CD8-positive, alpha-beta memory T cell (primary cell): Measurements from ENCODE around the gene DHX29. TPM values are rescaled to one million over a fixed set of nuclear protein-coding genes. Genes with fewer than 3 reads are reported as not detected.

Source experiments
- CTCF ChIA-PET: fragments of 350-600 bp; sonication (Branson Sonifier 250); formaldehyde crosslinking; loops from one replicate; lab custom pipeline; 2021; ENCODE audit warnings: antibody characterized with exemption; lab: Charles Lee
- POLR2A ChIA-PET: fragments of 350-600 bp; sonication (Branson Sonifier 250); formaldehyde crosslinking; loops from one replicate; lab custom pipeline; 2021; ENCODE audit warnings: antibody characterized with exemption; lab: Charles Lee
- DNase-seq, 5 donors: peaks; one replicate each; pipeline versions ENCODE4 v3.0.0 to v3.0.0-alpha.2; 2020 to 2022; ENCODE audit warnings: mixed read lengths in 1 of 5
- H3K27ac ChIP-seq: one replicate; pipeline ENCODE4 v1.7.0; 2013; ENCODE audit warnings: low read depth, mild to moderate bottlenecking, low read length, moderate library complexity
- H3K27me3 ChIP-seq: 2 replicates; pipeline ENCODE4 v1.7.0; 2013; ENCODE audit warnings: low read length, mild to moderate bottlenecking; ENCODE audit not compliant: insufficient read depth, poor library complexity, severe bottlenecking
- H3K36me3 ChIP-seq: 2 replicates; pipeline ENCODE4 v1.7.0; 2013; ENCODE audit warnings: mild to moderate bottlenecking, low read length, moderate library complexity; ENCODE audit not compliant: insufficient read depth
- H3K4me1 ChIP-seq: 2 replicates; pipeline ENCODE4 v1.7.0; 2013; ENCODE audit warnings: mild to moderate bottlenecking, low read length, moderate library complexity; ENCODE audit not compliant: insufficient read depth
- H3K4me3 ChIP-seq: 2 replicates; pipeline ENCODE4 v1.7.0; 2013; ENCODE audit warnings: mild to moderate bottlenecking, low read length
- H3K9me3 ChIP-seq: 2 replicates; pipeline ENCODE4 v1.7.0; 2013; ENCODE audit warnings: mild to moderate bottlenecking, low read length
- H3K27ac Mint-ChIP-seq, 8 donors: one replicate each; pipeline ENCODE4 v1.8.0; 2020 to 2021; ENCODE audit warnings: mixed read lengths in 8 of 8, mild to moderate bottlenecking in 6 of 8, inconsistent platforms in 3 of 8, moderate library complexity in 3 of 8
- H3K27me3 Mint-ChIP-seq, 2 donors: one replicate each; pipeline ENCODE4 v1.8.0; 2020 to 2021; ENCODE audit warnings: mixed read lengths in 2 of 2, mild to moderate bottlenecking in 1 of 2, moderate library complexity in 1 of 2
- H3K36me3 Mint-ChIP-seq, 3 donors: one replicate each; pipeline ENCODE4 v1.8.0; 2020 to 2021; ENCODE audit warnings: mixed read lengths in 3 of 3, inconsistent platforms in 1 of 3, mild to moderate bottlenecking in 1 of 3
- H3K4me1 Mint-ChIP-seq, 3 donors: one replicate each; pipeline ENCODE4 v1.8.0; 2020 to 2021; ENCODE audit warnings: mixed read lengths in 3 of 3, inconsistent platforms in 1 of 3, mild to moderate bottlenecking in 1 of 3
- H3K4me3 Mint-ChIP-seq, 7 donors: one replicate each; pipeline ENCODE4 v1.8.0; 2020 to 2021; ENCODE audit warnings: mixed read lengths in 7 of 7, mild to moderate bottlenecking in 6 of 7, moderate library complexity in 4 of 7, inconsistent platforms in 2 of 7
- H3K9me3 Mint-ChIP-seq, 5 donors: one replicate each; pipeline ENCODE4 v1.8.0; 2020 to 2022; ENCODE audit warnings: mixed read lengths in 5 of 5, mild to moderate bottlenecking in 3 of 5, moderate library complexity in 2 of 5, inconsistent platforms in 1 of 5
- polyA plus RNA-seq: library from polyadenylated mRNA; unstranded; fragments of 300-500 nt; fragmentation: Illumina TruSeq; gene quantifications from one replicate; pipeline ENCODE4 v1.2.3, GENCODE V29; 2021
- total RNA-seq, 2 experiments: library from RNA; stranded (reverse); gene quantifications; one replicate each; pipeline ENCODE4 v1.2.3, GENCODE V29; 2021

The DHX29 gene
- total and polyA plus RNA-seq, 3 experiments from 2014 or later: 21.6 to 25.5 (median 21.7) TPM

- Mint-ChIP-seq H3K4me1 (peaks cover 8 to 36% (median 31%) of the 10 kb centered on the region in 3 donors), H3K27me3 (no peaks in the 10 kb centered on the region), H3K9me3 (no peaks in the 10 kb centered on the region), H3K36me3 (peaks cover 0 to 6% (median 6%) of the 10 kb centered on the region in 3 donors), H3K27ac (no peak overlapping the region), H3K4me3 (no peak overlapping the region)
- Histone ChIP-seq H3K9me3 (no peaks in the 10 kb centered on the region), H3K36me3 (no peaks in the 10 kb centered on the region), H3K4me1 (peaks cover 56% of the 10 kb centered on the region), H3K27me3 (no peaks in the 10 kb centered on the region), H3K27ac (peak overlapping the region; percentile 96), H3K4me3 (peak overlapping the region; percentile 78)
- DNase-seq: no peak
- POLR2A ChIA-PET: interaction anchor here (0.9 to 1.4 kb wide), 3 partner anchors 74 to 791 kb away, joined by 3 to 5 read pairs (median 5); partner anchors contain the start of gene SNX18
- CTCF ChIA-PET: interaction anchor here (1.1 kb wide), 1 partner anchor 792 kb away, joined by 4 read pairs; no protein-coding TSS in a partner anchor
Measured at GRCh38 chr5:55308254-55308836, 851 bp upstream of the DHX29 start.

DNA sequence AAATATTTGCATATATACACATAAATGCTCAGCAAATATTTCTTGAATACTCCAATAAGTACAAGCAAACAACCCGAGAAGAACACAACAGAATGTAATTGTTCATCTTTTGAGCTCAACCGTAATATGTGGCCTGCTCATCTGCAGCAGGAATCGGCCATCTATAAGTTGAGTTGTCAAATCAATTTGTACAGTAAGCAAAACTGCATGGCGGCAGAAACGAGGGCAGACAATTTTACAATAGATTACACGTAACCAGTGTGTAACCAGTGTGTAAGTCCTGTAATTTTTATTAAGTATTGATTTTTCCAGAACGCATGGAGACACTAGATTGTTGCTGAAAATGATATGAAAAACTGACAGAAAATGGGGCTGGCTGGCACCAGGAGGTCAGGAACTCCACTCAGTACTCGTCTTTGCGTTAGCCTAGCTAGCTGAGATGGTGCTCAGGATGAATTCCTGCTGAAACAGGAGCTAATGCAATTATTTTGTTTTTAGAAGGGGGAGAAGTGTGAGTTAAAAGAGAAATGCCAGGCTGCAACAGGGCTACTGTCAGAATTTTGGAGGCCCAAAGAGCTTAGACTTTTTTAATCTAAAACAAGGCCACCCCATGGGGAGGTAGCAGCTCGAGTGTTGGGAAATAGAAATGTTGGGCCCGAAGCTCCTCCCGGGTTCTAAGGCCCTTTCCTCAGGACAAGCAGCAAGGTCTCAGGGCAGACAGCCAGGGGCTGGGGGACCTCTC lies 682 bp downstream of the DHX29 start:
- ChIA-PET CTCF (interaction anchor here (0.8 to 1.1 kb wide), 2 partner anchors 135 to 790 kb away, joined by 4 to 6 read pairs; no protein-coding TSS in a partner anchor), POLR2A (interaction anchor here (0.6 to 1.8 kb wide), 7 partner anchors 10 to 790 kb away, joined by 3 to 5 read pairs (median 5); partner anchors contain the start of gene SNX18)
- Histone ChIP-seq H3K9me3 (no peaks in the 10 kb centered on the region), H3K36me3 (no peaks in the 10 kb centered on the region), H3K4me3 (peak overlapping the region; percentile 78), H3K27me3 (no peaks in the 10 kb centered on the region), H3K4me1 (peaks cover 52% of the 10 kb centered on the region), H3K27ac (peak overlapping the region; percentile 96)
- Mint-ChIP-seq H3K9me3 (no peaks in the 10 kb centered on the region), H3K4me3 (no peak overlapping the region), H3K36me3 (peaks cover 4 to 12% (median 9%) of the 10 kb centered on the region in 3 donors), H3K27ac (no peak overlapping the region), H3K4me1 (peaks cover 21 to 35% (median 29%) of the 10 kb centered on the region in 3 donors), H3K27me3 (no peaks in the 10 kb centered on the region)
- no peak for DNase-seq

- no peaks in the 10 kb centered on the region for H3K9me3 Mint-ChIP-seq
- Histone ChIP-seq H3K4me3 (no peak overlapping the region), H3K27me3 (no peaks in the 10 kb centered on the region), H3K4me1 (peaks cover 40% of the 10 kb centered on the region), H3K36me3 (no peaks in the 10 kb centered on the region), H3K27ac (no peak overlapping the region), H3K9me3 (no peaks in the 10 kb centered on the region)
- no peak overlapping the region for H3K4me3 Mint-ChIP-seq
- no peaks in the 10 kb centered on the region for H3K27me3 Mint-ChIP-seq
- H3K36me3 Mint-ChIP-seq: peaks cover 8 to 11% (median 9%) of the 10 kb centered on the region in 3 donors
- H3K27ac Mint-ChIP-seq: no peak overlapping the region
- ChIA-PET POLR2A (no interaction called here), CTCF (no interaction called here)
- H3K4me1 Mint-ChIP-seq: peaks cover 17 to 26% (median 21%) of the 10 kb centered on the region in 3 donors
- no peak for DNase-seq
Measured at GRCh38 chr5:55305345-55305744, 2.1 kb downstream of the DHX29 start.

DNA sequence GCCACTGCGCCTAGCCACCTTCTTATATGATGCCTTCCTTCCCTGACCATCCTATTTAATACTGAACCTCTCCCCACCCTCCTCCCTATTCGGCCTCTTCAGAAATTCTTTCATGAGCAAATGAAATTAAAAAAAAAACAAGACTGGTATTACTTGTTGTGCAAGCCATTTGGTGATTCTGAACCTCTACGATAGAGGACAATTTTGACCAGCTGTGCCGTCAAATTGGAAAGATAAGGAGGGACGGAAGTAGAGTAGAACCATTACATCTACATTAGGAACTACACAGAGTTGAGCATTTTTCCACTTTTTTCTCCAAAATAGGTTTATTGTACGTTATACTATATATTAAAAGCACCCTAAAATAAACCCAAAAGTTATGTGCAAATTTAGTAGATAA lies 2.9 kb downstream of the DHX29 start:
- Mint-ChIP-seq H3K4me1 (peaks cover 16 to 28% (median 23%) of the 10 kb centered on the region in 3 donors), H3K36me3 (peaks cover 8 to 13% (median 11%) of the 10 kb centered on the region in 3 donors), H3K27ac (no peak overlapping the region), H3K27me3 (no peaks in the 10 kb centered on the region), H3K4me3 (no peak overlapping the region), H3K9me3 (no peaks in the 10 kb centered on the region)
- Histone ChIP-seq H3K27me3 (no peaks in the 10 kb centered on the region), H3K9me3 (no peaks in the 10 kb centered on the region), H3K4me1 (peaks cover 32% of the 10 kb centered on the region), H3K27ac (no peak overlapping the region), H3K4me3 (no peak overlapping the region), H3K36me3 (no peaks in the 10 kb centered on the region)
- CTCF ChIA-PET: no interaction called here
- POLR2A ChIA-PET: interaction anchor here (0.7 kb wide), 1 partner anchor 8 kb away, joined by 7 read pairs; no protein-coding TSS in a partner anchor
- no peak for DNase-seq

DNA sequence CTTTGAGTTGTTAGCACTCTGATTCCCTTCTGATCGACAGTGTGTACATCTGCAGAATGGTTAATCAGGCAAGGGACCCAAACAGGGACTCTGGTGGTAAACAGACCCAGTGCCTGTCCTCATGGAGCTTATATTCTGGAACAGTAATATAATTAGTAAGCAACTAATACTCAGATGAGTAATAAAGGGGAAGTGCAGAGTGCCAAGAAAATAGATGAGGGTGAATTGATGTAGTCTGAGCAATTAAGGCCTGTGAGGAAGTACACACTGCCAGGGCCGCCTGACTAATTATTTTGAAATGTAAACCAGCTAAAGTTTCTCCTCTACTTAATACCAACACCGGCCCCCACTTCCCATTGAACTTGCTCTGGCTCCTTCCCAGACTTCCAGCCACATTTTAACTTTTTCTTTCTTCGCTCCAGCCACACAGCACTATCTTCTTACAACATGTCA lies 4.2 kb downstream of the DHX29 start:
- no peaks in the 10 kb centered on the region for H3K36me3 ChIP-seq
- CTCF ChIA-PET: no interaction called here
- POLR2A ChIA-PET: no interaction called here

GRCh38 chr5:55300890-55301289 lies 6.6 kb downstream of the DHX29 start:
- peak overlapping the region in 1 of 8 donors; percentile 38 for H3K27ac Mint-ChIP-seq
- ChIA-PET POLR2A (no interaction called here), CTCF (no interaction called here)
- no peaks in the 10 kb centered on the region for H3K27me3 ChIP-seq
- no peaks in the 10 kb centered on the region for H3K9me3 ChIP-seq
- H3K4me3 ChIP-seq: no peak overlapping the region
- H3K4me1 ChIP-seq: peaks cover 13% of the 10 kb centered on the region
- no peak for DNase-seq
- no peaks in the 10 kb centered on the region for H3K27me3 Mint-ChIP-seq
- no peaks in the 10 kb centered on the region for H3K36me3 ChIP-seq
- H3K4me1 Mint-ChIP-seq: peaks cover 19 to 41% (median 30%) of the 10 kb centered on the region in 3 donors
- H3K4me3 Mint-ChIP-seq: no peak overlapping the region
- no peaks in the 10 kb centered on the region for H3K9me3 Mint-ChIP-seq
- peaks cover 12 to 40% (median 17%) of the 10 kb centered on the region in 3 donors for H3K36me3 Mint-ChIP-seq
- H3K27ac ChIP-seq: no peak overlapping the region

More for the DNA sequence above, 4.2 kb downstream of the DHX29 start:
- Mint-ChIP-seq H3K4me1 (peaks cover 16 to 35% (median 30%) of the 10 kb centered on the region in 3 donors), H3K36me3 (peaks cover 8 to 20% (median 13%) of the 10 kb centered on the region in 3 donors), H3K27me3 (no peaks in the 10 kb centered on the region), H3K27ac (no peak overlapping the region), H3K4me3 (peak overlapping the region in 1 of 7 donors; percentile 18), H3K9me3 (no peaks in the 10 kb centered on the region)
- Histone ChIP-seq H3K4me1 (peaks cover 24% of the 10 kb centered on the region), H3K27ac (no peak overlapping the region), H3K9me3 (no peaks in the 10 kb centered on the region), H3K4me3 (no peak overlapping the region), H3K27me3 (no peaks in the 10 kb centered on the region)
- no peak for DNase-seq

DNA sequence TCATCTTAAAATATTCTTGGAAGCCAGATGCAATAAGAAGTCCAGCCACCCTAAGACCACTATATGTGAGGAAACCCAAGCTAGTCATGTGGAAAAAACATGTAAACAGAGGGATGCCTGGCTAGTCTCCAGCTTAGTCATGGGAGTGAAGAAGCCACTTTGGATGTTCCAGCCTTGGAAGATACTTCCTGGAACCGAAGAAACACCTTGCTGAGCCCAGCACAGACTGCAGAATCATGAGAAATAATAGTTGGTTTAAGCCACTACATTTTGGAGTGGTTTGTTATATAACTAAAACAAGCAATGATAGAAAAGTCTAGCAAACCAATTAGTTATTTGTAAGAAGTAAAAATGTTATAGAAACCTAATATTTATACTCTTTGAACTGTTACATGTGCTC lies 12.6 kb downstream of the DHX29 start:
- H3K36me3 Mint-ChIP-seq: peaks cover 14 to 85% (median 27%) of the 10 kb centered on the region in 3 donors
- no peak overlapping the region for H3K4me3 ChIP-seq
- ChIA-PET CTCF (no interaction called here), POLR2A (no interaction called here)
- H3K4me1 Mint-ChIP-seq: peaks cover 3 to 15% (median 8%) of the 10 kb centered on the region in 3 donors
- peaks cover 26% of the 10 kb centered on the region for H3K36me3 ChIP-seq
- H3K27ac Mint-ChIP-seq: no peak overlapping the region
- no peak overlapping the region for H3K4me3 Mint-ChIP-seq
- H3K9me3 ChIP-seq: no peaks in the 10 kb centered on the region
- no peaks in the 10 kb centered on the region for H3K27me3 ChIP-seq
- H3K9me3 Mint-ChIP-seq: no peaks in the 10 kb centered on the region
- no peaks in the 10 kb centered on the region for H3K27me3 Mint-ChIP-seq
- no peak overlapping the region for H3K27ac ChIP-seq
- H3K4me1 ChIP-seq: no peaks in the 10 kb centered on the region
- no peak for DNase-seq

GRCh38 chr5:55290991-55291390 lies 16.5 kb downstream of the DHX29 start:
- Histone ChIP-seq H3K27me3 (no peaks in the 10 kb centered on the region), H3K9me3 (no peaks in the 10 kb centered on the region), H3K4me1 (no peaks in the 10 kb centered on the region), H3K27ac (no peak overlapping the region), H3K36me3 (peaks cover 36% of the 10 kb centered on the region), H3K4me3 (no peak overlapping the region)
- no peak for DNase-seq
- no peaks in the 10 kb centered on the region for H3K9me3 Mint-ChIP-seq
- H3K4me1 Mint-ChIP-seq: no peaks in the 10 kb centered on the region
- POLR2A ChIA-PET: no interaction called here
- no peak overlapping the region for H3K4me3 Mint-ChIP-seq
- no peaks in the 10 kb centered on the region for H3K27me3 Mint-ChIP-seq
- no peak overlapping the region for H3K27ac Mint-ChIP-seq
- peaks cover 13 to 83% (median 30%) of the 10 kb centered on the region in 3 donors for H3K36me3 Mint-ChIP-seq
- CTCF ChIA-PET: no interaction called here
